ENCODE results near the gene SERPINB1. TPM values are rescaled to one million over a fixed set of nuclear protein-coding genes. Genes with fewer than 3 reads are reported as not detected.

The SERPINB1 gene
- total and polyA plus RNA-seq, 10 of the 15 experiments (the other 5 are each of a cell fraction or from before 2014, with no cell fraction given), result 0.45 to 2.4 (median 0.83) TPM

DNA sequence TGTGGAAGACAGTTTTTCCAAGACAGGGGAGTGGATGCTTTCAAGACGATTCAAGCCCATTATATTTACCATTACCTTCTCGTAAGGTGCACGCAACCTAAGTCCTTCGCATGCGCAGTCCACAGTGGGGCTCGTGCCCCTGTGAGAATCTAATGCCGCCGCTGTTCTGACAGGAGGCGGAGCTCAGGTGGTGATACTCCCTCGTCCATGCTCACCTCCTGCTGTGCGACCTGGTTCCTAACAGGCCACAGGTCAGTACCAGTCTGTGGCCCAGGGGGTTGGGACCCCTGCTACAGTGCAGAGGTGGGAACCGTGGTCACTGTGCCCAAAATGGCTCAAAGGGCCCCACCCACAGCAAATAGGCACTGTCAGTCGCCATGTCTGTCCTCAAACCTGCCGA lies 36.6 kb downstream of the SERPINB1 start (continued):
- TF ChIP-seq, protein P1, sequence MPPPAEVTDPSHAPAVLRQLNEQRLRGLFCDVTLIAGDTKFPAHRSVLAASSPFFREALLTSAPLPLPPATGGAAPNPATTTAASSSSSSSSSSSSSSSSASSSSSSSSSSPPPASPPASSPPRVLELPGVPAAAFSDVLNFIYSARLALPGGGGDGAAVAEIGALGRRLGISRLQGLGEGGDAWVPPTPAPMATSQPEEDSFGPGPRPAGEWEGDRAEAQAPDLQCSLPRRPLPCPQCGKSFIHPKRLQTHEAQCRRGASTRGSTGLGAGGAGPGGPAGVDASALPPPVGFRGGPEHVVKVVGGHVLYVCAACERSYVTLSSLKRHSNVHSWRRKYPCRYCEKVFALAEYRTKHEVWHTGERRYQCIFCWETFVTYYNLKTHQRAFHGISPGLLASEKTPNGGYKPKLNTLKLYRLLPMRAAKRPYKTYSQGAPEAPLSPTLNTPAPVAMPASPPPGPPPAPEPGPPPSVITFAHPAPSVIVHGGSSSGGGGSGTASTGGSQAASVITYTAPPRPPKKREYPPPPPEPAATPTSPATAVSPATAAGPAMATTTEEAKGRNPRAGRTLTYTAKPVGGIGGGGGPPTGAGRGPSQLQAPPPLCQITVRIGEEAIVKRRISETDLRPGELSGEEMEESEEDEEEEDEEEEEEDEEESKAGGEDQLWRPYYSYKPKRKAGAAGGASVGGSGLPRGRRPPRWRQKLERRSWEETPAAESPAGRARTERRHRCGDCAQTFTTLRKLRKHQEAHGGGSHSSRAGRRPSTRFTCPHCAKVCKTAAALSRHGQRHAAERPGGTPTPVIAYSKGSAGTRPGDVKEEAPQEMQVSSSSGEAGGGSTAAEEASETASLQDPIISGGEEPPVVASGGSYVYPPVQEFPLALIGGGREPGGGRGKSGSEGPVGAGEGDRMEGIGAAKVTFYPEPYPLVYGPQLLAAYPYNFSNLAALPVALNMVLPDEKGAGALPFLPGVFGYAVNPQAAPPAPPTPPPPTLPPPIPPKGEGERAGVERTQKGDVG (CRISPR knock-in tag; IDR thresholded peaks at IDR 0.05), result no peak
- TF ChIP-seq, protein P2, sequence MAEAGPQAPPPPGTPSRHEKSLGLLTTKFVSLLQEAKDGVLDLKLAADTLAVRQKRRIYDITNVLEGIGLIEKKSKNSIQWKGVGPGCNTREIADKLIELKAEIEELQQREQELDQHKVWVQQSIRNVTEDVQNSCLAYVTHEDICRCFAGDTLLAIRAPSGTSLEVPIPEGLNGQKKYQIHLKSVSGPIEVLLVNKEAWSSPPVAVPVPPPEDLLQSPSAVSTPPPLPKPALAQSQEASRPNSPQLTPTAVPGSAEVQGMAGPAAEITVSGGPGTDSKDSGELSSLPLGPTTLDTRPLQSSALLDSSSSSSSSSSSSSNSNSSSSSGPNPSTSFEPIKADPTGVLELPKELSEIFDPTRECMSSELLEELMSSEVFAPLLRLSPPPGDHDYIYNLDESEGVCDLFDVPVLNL (IDR thresholded peaks at IDR 0.05; ENCODE audit: low read depth, low read length), result no peak

DNA sequence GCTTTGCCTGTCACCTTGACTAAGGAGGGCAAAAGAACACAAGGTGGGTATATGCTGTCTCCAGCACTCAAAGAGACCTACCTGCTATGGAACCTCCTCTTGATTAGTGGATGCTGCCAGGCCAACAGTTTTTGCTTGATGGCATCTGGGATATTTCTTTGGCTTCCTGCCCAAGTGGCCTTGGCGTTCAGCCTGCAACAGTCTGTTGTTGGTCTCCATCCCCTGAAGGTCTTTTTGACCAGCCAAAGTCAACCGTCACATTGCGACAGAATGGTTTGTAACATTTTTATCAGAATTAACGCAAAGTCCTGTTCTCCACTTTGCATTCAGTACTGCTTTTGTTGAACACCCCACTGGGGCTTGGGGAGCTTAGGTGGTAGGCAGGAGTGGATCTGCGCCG lies 37.1 kb downstream of the SERPINB1 start:
- Histone ChIP-seq H3K9me3 (replicated peaks; ENCODE audit: control insufficient read depth, insufficient read depth, low read length) (no peaks in the 10 kb centered on the region; the same call in 2 of the 3 replicates), H2AFZ (ENCODE audit: control insufficient read depth, low read depth, low read length) (no peak overlapping the region), H3K36me3 (ENCODE audit: control insufficient read depth in 2 of 2, insufficient read depth in 2 of 2, low read length in 1 of 2) (no peaks in the 10 kb centered on the region), H4K20me1 (ENCODE audit: control insufficient read depth, insufficient read depth) (no peaks in the 10 kb centered on the region), H3K27ac (ENCODE audit: control insufficient read depth, insufficient read depth) (no peak overlapping the region), H3K4me1 (ENCODE audit: control insufficient read depth, insufficient read depth, low read length) (no peaks in the 10 kb centered on the region), H3K9ac (ENCODE audit: control insufficient read depth, insufficient read depth, low read length) (no peak overlapping the region), H3K79me2 (ENCODE audit: control insufficient read depth, insufficient read depth, low read length) (no peaks in the 10 kb centered on the region), H3K4me3 (no peak overlapping the region), H3K27me3 (replicated peaks in 1 of 2; ENCODE audit: control insufficient read depth in 2 of 2, insufficient read depth in 2 of 2, low read length in 1 of 2) (no peaks in the 10 kb centered on the region), H3K4me2 (ENCODE audit: control insufficient read depth, insufficient read depth) (no peak overlapping the region)
- no peak for TF ChIP-seq YY1 (IDR thresholded peaks at IDR 0.05; ENCODE audit: low read depth, low read length)
- TF ChIP-seq STAT3 (IDR thresholded peaks at IDR 0.05; ENCODE audit: low read depth, low read length), result no peak
- SMC1A ChIA-PET (ENCODE audit: uncharacterized antibody, unreplicated experiment), result interaction anchor here (1.5 kb wide), 1 partner anchor 13 kb away, joined by 4 read pairs; no protein-coding TSS in a partner anchor
- CTCF ChIA-PET, result no interaction called here
- POLR2A ChIA-PET, result no interaction called here
- intact Hi-C loops (cut with micrococcal nuclease; ENCODE audit: unreplicated experiment) (no loop called here), in situ Hi-C loops (cut with MboI) (no loop called here)
- BruUV-seq (replicated peaks), result no TSS peak
- RAD21 ChIA-PET (ENCODE audit: unreplicated experiment), result interaction anchor here (0.8 kb wide), 1 partner anchor 13 kb away, joined by 4 read pairs; no protein-coding TSS in a partner anchor
- FAIRE-seq (no peak), DNase-seq (ENCODE audit: low read depth, low spot score) (no peak), ATAC-seq (no peak)
- WGBS (ENCODE audit: insufficient coverage, insufficient replicate concordance, low lambda C conversion rate, missing lambda C conversion rate), result 76% methylated on average over 6 of the region's 6 CpGs
